Neural progenitor cell (in vitro differentiated cells): Measurements from ENCODE around the gene ZBP1. TPM values are rescaled to one million over a fixed set of nuclear protein-coding genes. Genes with fewer than 3 reads are reported as not detected.

Experiments used
- DNase-seq: peaks from one replicate; pipeline ENCODE4 v3.0.0-alpha.2; 2016; ENCODE audit warnings: low spot score
- H2AFZ ChIP-seq: fragments of 200-600 bp; sonication (generic); replicated peaks from 2 replicates; pipeline ENCODE4 v1.6.1; 2016; ENCODE audit warnings: antibody characterized with exemption
- H3F3A ChIP-seq: fragments of 200-600 bp; sonication (generic); 2 replicates; pipeline ENCODE4 v1.6.1; 2016; ENCODE audit warnings: antibody characterized with exemption, low read depth
- H3K27ac ChIP-seq: fragments of 200-600 bp; sonication (generic); 2 replicates; pipeline ENCODE4 v1.5.1; 2016; ENCODE audit warnings: mild to moderate bottlenecking
- H3K27me3 ChIP-seq: fragments of 200-600 bp; sonication (generic); 2 replicates; pipeline ENCODE4 v1.6.1; 2016; ENCODE audit warnings: mild to moderate bottlenecking, moderate library complexity
- H3K36me3 ChIP-seq: fragments of 200-600 bp; sonication (generic); 2 replicates; pipeline ENCODE4 v1.5.1; 2016
- H3K4me1 ChIP-seq: fragments of 200-600 bp; sonication (generic); 2 replicates; pipeline ENCODE4 v1.6.1; 2016; ENCODE audit warnings: mixed run types
- H3K4me2 ChIP-seq: fragments of 200-600 bp; sonication (generic); 2 replicates; pipeline ENCODE4 v1.6.1; 2016
- H3K4me3 ChIP-seq: fragments of 200-600 bp; sonication (generic); 2 replicates; pipeline ENCODE4 v1.5.1; 2016
- H3K79me2 ChIP-seq: fragments of 200-600 bp; sonication (generic); 2 replicates; pipeline ENCODE4 v1.6.1; 2016; ENCODE audit warnings: low read depth
- H3K9ac ChIP-seq: fragments of 200-600 bp; sonication (generic); 2 replicates; pipeline ENCODE4 v1.6.1; 2016
- H3K9me3 ChIP-seq: fragments of 200-600 bp; sonication (generic); 2 replicates; pipeline ENCODE4 v1.5.1; 2016; ENCODE audit warnings: low read depth
- H4K20me1 ChIP-seq: fragments of 200-600 bp; sonication (generic); 2 replicates; pipeline ENCODE4 v1.6.1; 2016; ENCODE audit warnings: low read depth
- H3K27ac Mint-ChIP-seq: 3 replicates; pipeline ENCODE4 v1.8.0; 2021; ENCODE audit warnings: mixed read lengths
- H3K27me3 Mint-ChIP-seq: 2 replicates; pipeline ENCODE4 v1.8.0; 2022; ENCODE audit warnings: low read depth, mild to moderate bottlenecking, inconsistent platforms, moderate library complexity, mixed read lengths; ENCODE audit not compliant: insufficient read depth
- H3K36me3 Mint-ChIP-seq: 3 replicates; pipeline ENCODE4 v1.8.0; 2021; ENCODE audit warnings: mixed read lengths
- H3K4me1 Mint-ChIP-seq: 3 replicates; pipeline ENCODE4 v1.8.0; 2021; ENCODE audit warnings: mixed read lengths
- H3K4me3 Mint-ChIP-seq: 3 replicates; pipeline ENCODE4 v1.8.0; 2021; ENCODE audit warnings: mild to moderate bottlenecking, moderate library complexity, mixed read lengths
- H3K9me3 Mint-ChIP-seq: 3 replicates; pipeline ENCODE4 v1.8.0; 2020; ENCODE audit warnings: mixed read lengths
- CTCF ChIP-seq: fragments of 200-600 bp; sonication (generic); IDR thresholded peaks from 2 replicates; pipeline ENCODE4 v1.5.1; 2017; ENCODE audit warnings: antibody characterized with exemption, mild to moderate bottlenecking
- EZH2 ChIP-seq: fragments of 200-600 bp; sonication (generic); IDR thresholded peaks from 2 replicates; pipeline ENCODE4 v1.6.1; 2017; ENCODE audit warnings: antibody characterized with exemption, mild to moderate bottlenecking, moderate library complexity
- EZH2phosphoT487 ChIP-seq: fragments of 200-600 bp; sonication (generic); IDR thresholded peaks from 2 replicates; pipeline ENCODE4 v1.6.1; 2017; ENCODE audit warnings: antibody characterized with exemption
- total RNA-seq: library from RNA; depleted of rRNA; stranded (reverse); fragments of >200 nt; gene quantifications from 2 replicates; pipeline ENCODE4 v1.2.3, GENCODE V29; 2015; ENCODE audit warnings: low replicate concordance

Gene ZBP1
- total RNA-seq, 1 donor from 2014 or later, result not detected

DNA sequence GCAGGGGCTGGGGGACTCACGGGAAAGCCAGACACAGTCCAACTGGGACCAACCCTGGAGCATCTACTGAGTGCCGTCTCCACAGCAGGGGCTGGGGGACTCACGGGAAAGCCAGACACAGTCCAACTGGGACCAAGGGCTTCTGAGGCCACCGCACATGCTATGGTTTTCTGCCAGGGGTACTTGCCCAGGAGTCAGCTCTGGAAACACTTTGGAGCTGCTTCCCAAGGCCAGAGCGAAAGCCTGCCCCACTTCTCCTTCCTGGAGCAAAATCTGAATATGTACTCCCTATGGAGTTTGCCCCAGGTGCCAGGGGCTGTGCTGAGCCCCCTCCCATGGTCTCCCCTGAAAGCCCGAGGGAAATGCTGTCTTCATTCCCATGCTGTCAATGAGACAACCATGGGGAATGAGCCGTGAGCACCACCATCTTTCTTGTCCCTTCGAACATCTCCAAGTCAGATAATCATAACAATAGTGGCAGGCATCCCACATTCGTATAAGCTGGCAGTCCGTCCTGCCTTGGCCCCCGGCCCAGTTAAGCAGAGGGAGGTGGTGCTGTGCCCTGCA, 40.8 kb downstream of the ZBP1 start:
- H3K27ac Mint-ChIP-seq, result peak overlapping the region; percentile 47
- H3K36me3 Mint-ChIP-seq, result no peaks in the 10 kb centered on the region
- Histone ChIP-seq H3K36me3 (no peaks in the 10 kb centered on the region), H3K4me2 (no peak overlapping the region), H3K9ac (no peak overlapping the region), H4K20me1 (no peaks in the 10 kb centered on the region), H3K4me1 (peaks cover 11% of the 10 kb centered on the region), H3K27ac (no peak overlapping the region), H3K4me3 (no peak overlapping the region), H2AFZ (no peak overlapping the region), H3F3A (peaks cover 6% of the 10 kb centered on the region), H3K27me3 (no peaks in the 10 kb centered on the region), H3K79me2 (no peaks in the 10 kb centered on the region), H3K9me3 (no peaks in the 10 kb centered on the region)
- peaks cover 30% of the 10 kb centered on the region for H3K4me1 Mint-ChIP-seq
- no peaks in the 10 kb centered on the region for H3K9me3 Mint-ChIP-seq
- TF ChIP-seq CTCF (no peak), EZH2 (no peak), EZH2phosphoT487 (no peak)
- no peak overlapping the region for H3K4me3 Mint-ChIP-seq
- peaks cover 19% of the 10 kb centered on the region for H3K27me3 Mint-ChIP-seq
- no peak for DNase-seq

DNA sequence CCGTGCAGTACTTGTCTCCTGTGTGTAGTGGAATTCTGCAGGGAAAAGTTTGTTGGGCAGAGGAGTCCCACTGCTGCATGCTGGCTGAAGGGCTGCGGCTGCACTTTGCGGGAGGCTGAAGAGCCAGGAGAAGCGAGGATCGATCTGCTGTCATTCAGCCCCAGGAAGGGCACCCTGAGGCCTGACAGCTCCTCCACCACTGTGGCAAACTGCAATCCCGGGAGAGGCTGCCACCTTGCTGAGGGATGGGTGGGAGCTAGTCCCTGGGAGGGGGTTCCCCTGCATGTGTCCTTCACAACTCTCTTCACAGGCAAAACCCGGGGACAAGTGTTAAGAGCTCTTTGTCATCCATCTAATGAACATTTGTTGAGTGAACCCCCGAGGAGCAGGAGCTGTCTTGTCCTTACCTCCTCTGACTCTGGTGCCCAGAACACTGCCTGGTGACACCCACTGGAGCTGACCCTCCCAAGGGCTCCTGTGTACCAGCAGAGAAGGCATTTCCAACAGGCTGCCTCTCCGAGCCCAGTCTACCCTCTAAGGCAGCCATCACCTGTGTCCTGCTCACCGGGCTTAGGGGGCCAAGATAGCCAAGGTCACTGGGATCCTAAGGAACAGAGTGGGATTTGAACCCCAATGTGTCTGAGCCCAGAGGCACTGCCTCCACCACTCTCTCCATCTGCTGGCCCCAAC, 41.6 kb downstream of the ZBP1 start:
- peaks cover 6% of the 10 kb centered on the region for H3F3A ChIP-seq
- H3K4me1 ChIP-seq, result peaks cover 11% of the 10 kb centered on the region
- TF ChIP-seq CTCF (no peak), EZH2phosphoT487 (no peak), EZH2 (no peak)
- peaks cover 30% of the 10 kb centered on the region for H3K4me1 Mint-ChIP-seq
- no peaks in the 10 kb centered on the region for H3K27me3 ChIP-seq
- no peak overlapping the region for H3K27ac Mint-ChIP-seq
- no peak overlapping the region for H3K4me3 ChIP-seq
- DNase-seq, result no peak
- peaks cover 19% of the 10 kb centered on the region for H3K27me3 Mint-ChIP-seq
- H3K4me3 Mint-ChIP-seq, result no peak overlapping the region
- no peak overlapping the region for H2AFZ ChIP-seq
- H3K9ac ChIP-seq, result no peak overlapping the region
- no peak overlapping the region for H3K27ac ChIP-seq
- no peak overlapping the region for H3K4me2 ChIP-seq
- no peaks in the 10 kb centered on the region for H3K79me2 ChIP-seq
- H3K36me3 Mint-ChIP-seq, result no peaks in the 10 kb centered on the region
- no peaks in the 10 kb centered on the region for H3K9me3 Mint-ChIP-seq
- no peaks in the 10 kb centered on the region for H3K36me3 ChIP-seq
- H3K9me3 ChIP-seq, result no peaks in the 10 kb centered on the region
- no peaks in the 10 kb centered on the region for H4K20me1 ChIP-seq

DNA sequence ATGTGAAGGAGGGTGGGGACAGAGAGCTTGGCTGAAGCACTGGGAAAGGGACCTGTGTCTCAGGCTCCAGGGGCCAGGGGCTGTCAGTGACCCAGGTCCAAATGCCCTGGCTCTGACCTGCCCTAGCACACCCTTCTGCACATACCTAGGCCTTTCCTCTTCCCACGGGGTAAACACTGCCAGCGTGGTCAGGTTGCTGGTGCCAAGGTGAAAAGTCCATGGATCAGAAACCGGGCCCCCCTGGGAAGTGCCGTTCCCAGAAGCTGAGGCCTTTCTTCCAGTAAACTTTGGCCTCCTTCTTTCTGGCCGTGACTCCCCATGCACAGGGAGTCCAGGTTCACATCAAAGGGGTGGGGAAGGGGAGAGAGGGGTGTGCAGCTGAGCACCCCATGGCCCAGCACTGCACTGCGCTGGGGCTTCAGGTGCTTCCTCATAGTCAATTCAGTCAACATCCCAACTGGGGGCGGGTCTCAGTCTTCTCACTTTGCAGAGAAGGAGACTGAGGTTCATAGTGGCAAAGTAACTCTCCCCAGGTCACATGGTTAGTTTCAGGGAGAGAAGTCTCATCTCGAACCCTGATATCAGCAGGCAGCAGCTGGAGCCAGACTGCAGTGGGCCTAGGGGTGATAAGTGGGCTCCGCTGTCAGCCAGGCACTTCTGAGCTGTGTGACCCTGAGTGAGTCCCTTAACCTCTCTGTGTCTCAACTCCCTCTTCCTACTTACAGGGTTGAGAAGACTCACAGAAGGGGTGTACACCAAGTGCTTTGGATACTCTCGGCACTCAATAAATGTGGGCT, 42.3 kb downstream of the ZBP1 start:
- Mint-ChIP-seq H3K27me3 (peaks cover 16% of the 10 kb centered on the region), H3K4me3 (no peak overlapping the region), H3K36me3 (no peaks in the 10 kb centered on the region), H3K4me1 (peaks cover 30% of the 10 kb centered on the region), H3K9me3 (no peaks in the 10 kb centered on the region), H3K27ac (no peak overlapping the region)
- Histone ChIP-seq H2AFZ (no peak overlapping the region), H3K4me2 (no peak overlapping the region), H3K4me3 (no peak overlapping the region), H3K9me3 (no peaks in the 10 kb centered on the region), H4K20me1 (no peaks in the 10 kb centered on the region), H3K27me3 (no peaks in the 10 kb centered on the region), H3F3A (peaks cover 6% of the 10 kb centered on the region), H3K36me3 (no peaks in the 10 kb centered on the region), H3K27ac (no peak overlapping the region), H3K9ac (no peak overlapping the region), H3K79me2 (no peaks in the 10 kb centered on the region), H3K4me1 (peaks cover 11% of the 10 kb centered on the region)
- no peak for DNase-seq
- TF ChIP-seq EZH2, result no peak
- no peak for TF ChIP-seq CTCF
- no peak for TF ChIP-seq EZH2phosphoT487
